Right hindlimb (tissue), 1 donor: ENCODE data around the gene PRKCE.

ENCODE experiments used
- DNase-seq: peaks from one replicate; pipeline ENCODE4 v3.0.0-alpha.2; 2018

Gene PRKCE

GRCh38 chr2:45814951-45815621 lies 163.6 kb downstream of the PRKCE start:
- no peak for DNase-seq

DNA sequence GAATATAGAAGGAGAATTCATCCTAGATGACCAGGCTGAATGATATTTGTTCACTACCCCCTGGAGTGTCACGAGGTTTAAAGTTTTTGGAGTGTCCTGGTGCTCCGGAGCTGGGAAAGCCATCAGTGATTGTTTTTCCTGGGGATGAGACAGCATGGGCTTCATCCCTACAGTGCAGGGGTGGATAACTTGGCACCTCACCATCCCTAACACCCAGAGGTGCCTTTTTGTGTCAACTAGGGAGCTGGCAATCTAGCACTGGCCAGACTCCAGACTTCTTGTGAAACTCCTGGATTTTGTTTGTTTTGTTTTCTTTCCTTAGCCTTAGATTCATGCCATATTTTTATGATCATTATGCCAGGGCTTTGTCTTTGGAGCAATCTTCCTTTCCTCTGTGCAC lies 164.8 kb downstream of the PRKCE start:
- no peak for DNase-seq

GRCh38 chr2:45818591-45818990 lies 167.1 kb downstream of the PRKCE start:
- DNase-seq: no peak

GRCh38 chr2:45820048-45820447 lies 168.6 kb downstream of the PRKCE start:
- no peak for DNase-seq

DNA sequence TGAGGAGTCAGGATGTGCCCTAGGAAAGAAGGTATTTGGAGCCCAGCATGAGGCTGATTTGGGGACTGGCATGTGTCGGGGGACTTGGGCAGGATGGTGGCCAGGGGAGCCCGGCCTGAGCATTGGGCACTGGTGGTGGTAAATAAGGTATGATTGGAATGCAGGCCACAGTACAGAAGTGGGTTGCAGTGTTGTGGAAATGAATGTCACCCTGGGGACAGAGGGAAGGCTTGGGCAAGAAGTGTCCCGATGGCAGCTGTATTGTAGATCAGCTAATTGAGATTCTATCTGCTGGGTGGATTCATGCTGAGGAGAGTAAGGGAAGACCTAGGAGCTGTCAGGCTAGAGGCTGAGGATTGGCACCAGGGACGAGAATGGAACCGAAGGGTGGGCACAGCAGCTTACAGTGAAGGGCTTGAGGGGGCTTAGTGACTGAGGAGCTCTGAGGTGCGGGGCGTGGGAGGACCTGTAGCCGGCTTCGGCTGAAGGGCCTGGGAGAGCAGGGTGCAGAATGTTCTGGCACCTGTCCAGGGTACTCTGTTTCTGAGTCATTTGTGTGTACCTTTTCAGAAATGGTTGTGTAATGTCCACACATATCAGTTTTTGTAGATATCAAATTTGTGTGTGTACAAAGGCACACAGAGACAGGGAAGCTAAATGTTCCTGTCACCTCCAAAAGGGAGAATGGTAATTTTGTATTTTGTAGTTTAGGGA lies 170.2 kb downstream of the PRKCE start:
- no peak for DNase-seq

DNA sequence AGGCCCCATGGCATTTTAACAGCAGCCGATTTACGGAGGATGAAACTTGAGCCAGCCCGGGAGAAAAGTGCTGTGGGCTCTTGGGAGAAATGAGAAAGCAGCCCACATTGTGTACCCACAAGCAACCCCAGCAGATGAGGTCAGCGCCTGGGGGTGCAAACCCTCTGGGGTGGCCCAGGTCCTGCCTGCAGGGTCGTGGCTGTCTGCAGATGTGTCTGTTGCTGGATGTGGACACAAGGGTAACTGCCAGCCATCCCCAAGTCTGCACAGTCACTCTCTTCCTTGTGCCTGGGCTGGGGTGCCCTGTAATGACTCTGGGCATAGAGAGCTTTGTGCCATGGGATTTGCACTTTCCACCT lies 170.8 kb downstream of the PRKCE start:
- DNase-seq: no peak

- peak; percentile 85 for DNase-seq
Measured at GRCh38 chr2:45823723-45824206, 172.3 kb downstream of the PRKCE start.

DNA sequence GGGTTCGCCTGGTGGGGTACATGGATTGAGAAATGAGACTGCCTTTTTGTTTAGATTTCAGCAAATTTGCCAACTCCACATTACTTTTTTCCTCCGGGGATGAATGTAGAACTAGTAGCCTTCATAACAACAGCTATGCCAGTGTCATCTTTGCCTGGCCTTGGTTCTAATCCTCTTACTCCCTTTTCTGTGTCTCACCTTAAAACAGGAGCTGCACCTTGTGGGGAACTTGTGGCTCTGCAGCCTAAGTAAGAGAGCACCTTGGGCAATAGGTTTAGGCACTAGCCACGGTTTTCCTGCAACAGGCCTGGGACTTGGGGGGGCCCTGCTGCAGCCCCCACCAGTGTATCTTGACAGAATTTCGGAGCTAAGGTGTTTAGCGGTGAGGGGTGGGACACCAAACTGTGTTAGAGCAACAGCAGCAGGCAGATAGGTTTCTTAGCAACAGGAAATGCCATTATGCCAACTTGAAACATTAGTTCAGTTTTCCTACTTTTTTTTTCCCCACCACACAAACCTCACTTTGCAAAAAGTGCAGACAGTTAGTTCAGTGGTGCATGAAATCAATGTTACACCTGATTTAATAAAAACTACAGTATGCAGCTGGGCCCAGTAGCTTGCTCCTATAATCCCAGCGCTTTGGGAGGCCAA lies 173.7 kb downstream of the PRKCE start:
- no peak for DNase-seq

- no peak for DNase-seq
Measured at GRCh38 chr2:45826460-45826859, 175.0 kb downstream of the PRKCE start.

DNA sequence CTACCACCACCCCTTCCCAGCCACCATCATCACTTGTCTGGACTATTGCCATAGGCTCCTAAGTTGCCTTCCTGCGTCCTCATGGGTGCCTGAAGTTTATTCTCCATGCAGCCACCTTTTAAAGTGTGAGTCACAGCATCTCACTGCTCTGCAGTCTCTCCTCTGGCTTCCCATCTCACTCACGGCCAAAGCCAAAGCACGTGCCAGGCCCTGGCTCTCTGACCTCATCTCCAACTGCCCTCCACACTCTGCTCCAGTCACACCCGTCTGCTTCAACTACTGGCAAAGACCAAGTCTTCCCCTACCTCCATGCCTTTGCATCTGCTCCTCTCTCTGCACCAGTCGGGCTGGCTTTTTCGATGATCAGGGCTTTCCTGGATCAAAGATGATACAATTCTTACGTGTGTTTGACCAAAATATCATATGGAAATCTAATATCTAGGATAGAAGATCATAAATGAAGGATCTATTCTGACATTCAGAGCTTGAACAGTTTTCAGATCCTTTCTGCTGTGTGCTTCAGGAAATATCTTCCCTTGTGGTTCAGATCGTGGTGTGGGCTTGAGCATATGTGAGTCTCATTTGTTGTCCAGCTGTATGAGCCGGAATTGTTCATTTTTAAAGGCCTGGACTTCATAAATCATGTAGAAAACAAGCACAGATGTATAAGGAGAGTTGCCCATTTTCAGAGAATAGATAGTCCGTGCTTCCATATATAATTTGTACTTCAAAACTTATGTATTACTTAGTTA lies 175.6 kb downstream of the PRKCE start:
- peak; percentile 73 for DNase-seq

DNA sequence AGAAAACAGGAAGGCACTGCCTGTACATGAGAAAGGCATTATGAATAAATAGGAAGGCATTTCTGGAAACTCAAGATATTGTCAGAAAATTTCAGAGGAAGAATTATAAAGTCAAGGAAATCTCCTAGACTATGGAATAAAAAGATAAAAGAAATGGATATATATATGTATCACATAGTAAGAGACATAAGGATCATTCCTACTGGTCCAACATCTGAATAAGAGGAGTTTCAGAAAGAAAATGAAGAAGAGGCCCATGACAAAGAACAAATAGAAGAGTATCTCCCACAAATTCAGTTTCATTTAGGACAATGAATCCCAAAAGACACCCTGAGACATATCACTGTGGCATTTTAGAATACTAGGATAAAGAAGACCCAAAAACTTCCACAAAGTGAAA lies 178.8 kb downstream of the PRKCE start:
- DNase-seq: no peak

GRCh38 chr2:45833301-45833967 lies 182.0 kb downstream of the PRKCE start:
- no peak for DNase-seq

GRCh38 chr2:45833968-45834344 lies 182.5 kb downstream of the PRKCE start:
- no peak for DNase-seq

DNA sequence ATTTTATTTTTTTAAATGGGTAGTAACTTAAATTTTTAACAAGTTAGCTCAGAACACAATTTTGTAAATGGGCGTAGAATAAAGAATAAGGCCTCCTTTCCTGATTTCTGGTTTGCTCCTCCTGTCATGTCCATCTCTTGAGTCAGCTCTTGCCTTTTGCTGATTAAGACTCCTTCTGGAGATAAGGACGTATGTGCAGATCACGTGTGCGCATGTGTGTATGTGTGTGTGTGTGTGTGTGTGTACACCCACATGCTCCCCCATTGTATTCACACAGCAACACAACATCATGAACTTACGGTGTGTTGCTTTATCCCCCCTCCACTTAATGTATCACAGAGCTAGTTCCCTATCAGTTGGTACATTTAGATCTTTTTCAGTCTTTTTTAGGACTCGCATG lies 182.9 kb downstream of the PRKCE start:
- DNase-seq: no peak

GRCh38 chr2:45834858-45835257 lies 183.4 kb downstream of the PRKCE start:
- DNase-seq: no peak

DNA sequence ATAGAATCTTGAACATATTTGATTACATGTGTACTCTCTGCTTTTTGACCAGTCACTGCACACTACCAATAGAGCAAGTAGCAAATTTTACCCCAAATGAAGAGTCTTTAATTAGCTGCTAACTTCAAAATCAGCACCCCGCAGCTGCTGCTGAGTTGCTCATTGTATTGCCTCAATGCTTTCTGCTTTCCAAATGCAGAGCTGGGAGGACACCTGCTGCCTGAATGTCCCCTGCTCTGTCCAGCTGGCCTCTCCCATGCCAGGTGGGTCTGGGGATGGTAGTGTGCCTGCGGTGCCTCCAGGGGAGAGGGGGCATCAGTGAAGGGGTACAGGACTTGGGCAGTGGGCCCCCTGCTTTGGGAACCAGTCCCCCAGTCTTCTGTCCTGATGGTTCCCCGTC lies 184.8 kb downstream of the PRKCE start:
- DNase-seq: no peak

DNA sequence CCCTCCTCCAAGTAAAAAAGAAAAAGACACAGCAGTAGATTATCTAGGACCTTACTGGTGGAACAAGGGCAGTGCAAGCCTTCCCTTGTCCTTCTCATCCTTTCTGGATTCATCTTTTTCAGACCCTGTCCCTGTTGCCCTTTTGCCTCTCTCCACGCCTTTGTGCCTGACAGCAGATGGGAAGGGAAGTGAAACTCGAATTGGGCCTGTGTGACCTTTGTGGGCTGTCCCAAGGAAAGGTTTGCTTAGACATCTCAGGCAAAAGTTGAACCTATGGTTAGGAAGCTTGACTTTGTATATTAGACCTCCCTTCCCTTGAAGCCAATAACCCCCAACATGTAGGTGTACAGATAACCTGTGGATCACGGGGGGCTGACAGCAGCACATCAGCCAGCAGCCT lies 185.3 kb downstream of the PRKCE start:
- DNase-seq: no peak

- DNase-seq: no peak
Measured at GRCh38 chr2:45837812-45838341, 186.4 kb downstream of the PRKCE start.

DNA sequence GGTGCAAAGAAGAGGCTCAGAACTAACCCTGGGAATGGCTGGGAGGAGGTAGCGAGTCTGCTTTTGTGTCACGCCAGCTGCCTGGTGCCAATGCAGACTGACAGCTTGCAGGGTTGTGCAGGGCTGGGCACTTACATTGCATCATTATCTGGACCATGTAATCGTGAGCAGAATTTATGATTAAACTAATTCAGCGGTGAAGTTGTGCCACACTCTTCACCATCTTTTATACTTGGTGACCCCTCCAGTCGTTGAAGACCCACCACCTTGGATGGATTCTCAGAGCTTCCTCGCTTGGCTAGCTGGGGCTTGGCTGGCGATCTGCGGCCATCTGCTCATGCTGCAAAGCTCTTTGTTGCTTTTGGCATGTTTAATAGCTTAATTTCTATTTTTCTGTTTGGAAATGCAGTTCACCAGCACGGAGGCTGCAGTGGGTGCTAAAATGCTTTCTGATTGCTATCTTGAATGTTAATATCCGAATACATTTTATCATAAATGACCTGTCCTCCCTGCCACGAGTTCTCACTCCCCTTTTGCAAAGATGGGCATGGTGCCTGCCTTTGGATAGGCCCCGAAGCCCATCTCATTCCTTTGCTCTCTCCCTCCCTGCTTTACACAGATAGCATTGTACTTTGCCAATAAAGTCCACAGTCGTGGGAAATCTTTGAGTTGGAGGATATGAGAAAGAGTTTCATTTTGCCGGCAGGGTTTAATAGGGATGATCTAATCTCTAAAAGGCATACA lies 188.2 kb downstream of the PRKCE start:
- peak; percentile 59 for DNase-seq

GRCh38 chr2:45840481-45840880 lies 189.0 kb downstream of the PRKCE start:
- DNase-seq: no peak

- peak; percentile 2 for DNase-seq
Measured at GRCh38 chr2:45841752-45842407, 190.4 kb downstream of the PRKCE start.
